GM12878 (cell line): Measurements from ENCODE around the gene SEL1L2.

Experiments
- CTCF ChIP-seq, 3 experiments: IDR thresholded peaks in 2 of 3; conservative IDR thresholded peaks in 1 of 3; 2 replicates each; pipeline ENCODE4 v1.5.1; 2011; ENCODE audit warnings: low read depth in 3 of 3, low read length in 3 of 3, mild to moderate bottlenecking in 3 of 3, control low read depth in 2 of 3, moderate library complexity in 2 of 3, inconsistent platforms in 1 of 3, mixed read lengths in 1 of 3; ENCODE audit not compliant: control insufficient read depth in 2 of 3, insufficient read depth in 1 of 3; ENCODE audit errors: extremely low read depth in 1 of 3
- NR2C2 ChIP-seq: IDR thresholded peaks from 2 replicates; pipeline ENCODE4 v1.6.1; 2011; ENCODE audit warnings: borderline replicate concordance, low read depth; ENCODE audit not compliant: control insufficient read depth, insufficient read length
- SKIL ChIP-seq: fragments of 450-650 bp; IDR thresholded peaks from 2 replicates; pipeline ENCODE4 v1.6.1; 2017; ENCODE audit warnings: mild to moderate bottlenecking, low read depth, inconsistent platforms; ENCODE audit not compliant: poor library complexity, severe bottlenecking
- ZNF592 ChIP-seq: fragments of 450-650 bp; IDR thresholded peaks from 2 replicates; pipeline ENCODE4 v1.6.1; 2017; ENCODE audit warnings: mild to moderate bottlenecking, moderate library complexity
- TF ChIP-seq, protein P1 (sequence below): IDR thresholded peaks from 2 replicates; pipeline ENCODE4 v1.6.1; 2011; ENCODE audit warnings: low read depth, mild to moderate bottlenecking, low read length, moderate library complexity, borderline replicate concordance; ENCODE audit errors: extremely low read depth
- TF ChIP-seq, protein P2 (sequence below): fragments of 450-650 bp; formaldehyde crosslinking; IDR thresholded peaks from 2 replicates; pipeline ENCODE4 v1.5.0; 2022; ENCODE audit warnings: mild to moderate bottlenecking, missing genetic modification characterization

- no peak for TF ChIP-seq NR2C2
- TF ChIP-seq, protein P1, sequence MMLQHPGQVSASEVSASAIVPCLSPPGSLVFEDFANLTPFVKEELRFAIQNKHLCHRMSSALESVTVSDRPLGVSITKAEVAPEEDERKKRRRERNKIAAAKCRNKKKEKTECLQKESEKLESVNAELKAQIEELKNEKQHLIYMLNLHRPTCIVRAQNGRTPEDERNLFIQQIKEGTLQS = no peak
- TF ChIP-seq SKIL = no peak
- no peak for TF ChIP-seq ZNF592
- no peak for TF ChIP-seq CTCF (IDR thresholded peaks at IDR 0.05 in 2 of 3, conservative IDR thresholded peaks at IDR 0.05 in 1 of 3; ENCODE audit: control insufficient read depth in 2 of 3, extremely low read depth in 1 of 3, insufficient read depth in 1 of 3, low read depth in 3 of 3, low read length in 3 of 3)
- TF ChIP-seq, protein P2, sequence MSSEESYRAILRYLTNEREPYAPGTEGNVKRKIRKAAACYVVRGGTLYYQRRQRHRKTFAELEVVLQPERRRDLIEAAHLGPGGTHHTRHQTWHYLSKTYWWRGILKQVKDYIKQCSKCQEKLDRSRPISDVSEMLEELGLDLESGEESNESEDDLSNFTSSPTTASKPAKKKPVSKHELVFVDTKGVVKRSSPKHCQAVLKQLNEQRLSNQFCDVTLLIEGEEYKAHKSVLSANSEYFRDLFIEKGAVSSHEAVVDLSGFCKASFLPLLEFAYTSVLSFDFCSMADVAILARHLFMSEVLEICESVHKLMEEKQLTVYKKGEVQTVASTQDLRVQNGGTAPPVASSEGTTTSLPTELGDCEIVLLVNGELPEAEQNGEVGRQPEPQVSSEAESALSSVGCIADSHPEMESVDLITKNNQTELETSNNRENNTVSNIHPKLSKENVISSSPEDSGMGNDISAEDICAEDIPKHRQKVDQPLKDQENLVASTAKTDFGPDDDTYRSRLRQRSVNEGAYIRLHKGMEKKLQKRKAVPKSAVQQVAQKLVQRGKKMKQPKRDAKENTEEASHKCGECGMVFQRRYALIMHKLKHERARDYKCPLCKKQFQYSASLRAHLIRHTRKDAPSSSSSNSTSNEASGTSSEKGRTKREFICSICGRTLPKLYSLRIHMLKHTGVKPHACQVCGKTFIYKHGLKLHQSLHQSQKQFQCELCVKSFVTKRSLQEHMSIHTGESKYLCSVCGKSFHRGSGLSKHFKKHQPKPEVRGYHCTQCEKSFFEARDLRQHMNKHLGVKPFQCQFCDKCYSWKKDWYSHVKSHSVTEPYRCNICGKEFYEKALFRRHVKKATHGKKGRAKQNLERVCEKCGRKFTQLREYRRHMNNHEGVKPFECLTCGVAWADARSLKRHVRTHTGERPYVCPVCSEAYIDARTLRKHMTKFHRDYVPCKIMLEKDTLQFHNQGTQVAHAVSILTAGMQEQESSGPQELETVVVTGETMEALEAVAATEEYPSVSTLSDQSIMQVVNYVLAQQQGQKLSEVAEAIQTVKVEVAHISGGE (CRISPR knock-in tag) = no peak
Observed at GRCh38 chr20:14005996-14006395, 15.6 kb upstream of the SEL1L2 start.
